H9 (cell line): ENCODE data around the gene TP53INP2. TPM values are rescaled to one million over a fixed set of nuclear protein-coding genes. Genes with fewer than 3 reads are reported as not detected.

Source experiments
- DNase-seq: peaks from one replicate; pipeline ENCODE4 v3.0.0-alpha.2; 2017
- H2AFZ ChIP-seq: one replicate; pipeline ENCODE4 v1.6.1; 2013; ENCODE audit warnings: mild to moderate bottlenecking, low read length, control low read depth, moderate library complexity
- H2AK5ac ChIP-seq: 2 replicates; pipeline ENCODE4 v1.6.1; 2013; ENCODE audit warnings: low read length, control low read depth, mixed read lengths; ENCODE audit not compliant: insufficient read length
- H2BK120ac ChIP-seq: one replicate; pipeline ENCODE4 v1.6.1; 2013; ENCODE audit warnings: low read depth, mild to moderate bottlenecking, low read length, control low read depth, inconsistent platforms; ENCODE audit not compliant: poor library complexity, severe bottlenecking
- H2BK12ac ChIP-seq: 2 replicates; pipeline ENCODE4 v1.6.1; 2013; ENCODE audit warnings: low read length, control low read depth, mixed read lengths, low read depth; ENCODE audit not compliant: insufficient read length
- H2BK15ac ChIP-seq: 2 replicates; pipeline ENCODE4 v1.6.1; 2013; ENCODE audit warnings: low read depth, low read length, control low read depth
- H2BK20ac ChIP-seq: one replicate; pipeline ENCODE4 v1.6.1; 2013; ENCODE audit warnings: low read depth, mild to moderate bottlenecking, low read length, control low read depth, inconsistent platforms; ENCODE audit not compliant: poor library complexity, severe bottlenecking
- H2BK5ac ChIP-seq: 2 replicates; pipeline ENCODE4 v1.6.1; 2013; ENCODE audit warnings: low read length, control low read depth, mixed read lengths; ENCODE audit not compliant: insufficient read length
- H3K14ac ChIP-seq: 2 replicates; pipeline ENCODE4 v1.6.1; 2013; ENCODE audit warnings: low read length, control low read depth; ENCODE audit not compliant: insufficient read depth
- H3K18ac ChIP-seq: 2 replicates; pipeline ENCODE4 v1.6.1; 2013; ENCODE audit warnings: low read depth, mild to moderate bottlenecking, mixed read lengths, low read length, control low read depth; ENCODE audit not compliant: insufficient read length
- H3K23ac ChIP-seq: 2 replicates; pipeline ENCODE4 v1.6.1; 2013; ENCODE audit warnings: low read length, control low read depth, mixed read lengths, low read depth; ENCODE audit not compliant: insufficient read length
- H3K23me2 ChIP-seq: 2 replicates; pipeline ENCODE4 v1.6.1; 2013; ENCODE audit warnings: low read depth, mild to moderate bottlenecking, mixed read lengths, low read length, control low read depth; ENCODE audit not compliant: insufficient read length, poor library complexity, severe bottlenecking
- H3K27ac ChIP-seq: 2 replicates; pipeline ENCODE4 v1.5.1; 2013; ENCODE audit warnings: low read length, control low read depth, mixed read lengths, low read depth; ENCODE audit not compliant: insufficient read length
- H3K27me3 ChIP-seq: 2 replicates; pipeline ENCODE4 v1.6.1; 2013; ENCODE audit warnings: low read length, control low read depth, inconsistent platforms; ENCODE audit not compliant: insufficient read depth
- H3K4ac ChIP-seq: 2 replicates; pipeline ENCODE4 v1.6.1; 2013; ENCODE audit warnings: low read depth, mild to moderate bottlenecking, control low read depth, inconsistent platforms, low read length, moderate library complexity
- H3K4me1 ChIP-seq: 2 replicates; pipeline ENCODE4 v1.6.1; 2013; ENCODE audit warnings: low read length, control low read depth, inconsistent platforms; ENCODE audit not compliant: insufficient read depth
- H3K4me2 ChIP-seq: 2 replicates; pipeline ENCODE4 v1.6.1; 2013; ENCODE audit warnings: low read length, control low read depth, mixed read lengths; ENCODE audit not compliant: insufficient read length, insufficient read depth
- H3K56ac ChIP-seq: 2 replicates; pipeline ENCODE4 v1.6.1; 2013; ENCODE audit warnings: low read depth, mild to moderate bottlenecking, mixed read lengths, low read length, control low read depth; ENCODE audit not compliant: insufficient read length
- H3K79me1 ChIP-seq: 2 replicates; pipeline ENCODE4 v1.6.1; 2013; ENCODE audit warnings: low read depth, mild to moderate bottlenecking, moderate library complexity, low read length, control low read depth, inconsistent platforms; ENCODE audit not compliant: insufficient read depth, poor library complexity, severe bottlenecking
- H3K79me2 ChIP-seq: 2 replicates; pipeline ENCODE4 v1.6.1; 2013; ENCODE audit warnings: low read length, control low read depth, inconsistent platforms; ENCODE audit not compliant: insufficient read depth
- H3K9ac ChIP-seq: 2 replicates; pipeline ENCODE4 v1.6.1; 2013; ENCODE audit warnings: low read length, control low read depth, mixed read lengths; ENCODE audit not compliant: insufficient read length; ENCODE audit errors: extremely low read depth
- H3K9me3 ChIP-seq: one replicate; pipeline ENCODE4 v1.6.1; 2013; ENCODE audit warnings: low read depth, low read length, inconsistent platforms; ENCODE audit not compliant: control insufficient read depth
- H3T11ph ChIP-seq: one replicate; pipeline ENCODE4 v1.6.1; 2013; ENCODE audit warnings: mild to moderate bottlenecking, low read length, control low read depth, inconsistent platforms
- H4K20me1 ChIP-seq: one replicate; pipeline ENCODE4 v1.6.1; 2013; ENCODE audit not compliant: control insufficient read depth, insufficient read length, insufficient read depth
- H4K5ac ChIP-seq: 2 replicates; pipeline ENCODE4 v1.6.1; 2013; ENCODE audit warnings: low read depth, mild to moderate bottlenecking, mixed read lengths, low read length, control low read depth; ENCODE audit not compliant: insufficient read length
- H4K8ac ChIP-seq: replicated peaks from 2 replicates; pipeline ENCODE4 v1.6.1; 2013; ENCODE audit warnings: low read length, control low read depth, mixed read lengths, low read depth; ENCODE audit not compliant: insufficient read length
- H4K91ac ChIP-seq: 2 replicates; pipeline ENCODE4 v1.6.1; 2013; ENCODE audit warnings: low read depth, mild to moderate bottlenecking, moderate library complexity, mixed read lengths, low read length, control low read depth; ENCODE audit not compliant: insufficient read length
- H3K27ac Mint-ChIP-seq, 3 experiments: 2 replicates in 2 of 3; 3 replicates in 1 of 3; pipeline ENCODE4 v1.8.0; 2020 to 2021; ENCODE audit warnings: mixed read lengths in 3 of 3, mild to moderate bottlenecking in 1 of 3, moderate library complexity in 1 of 3
- H3K27me3 Mint-ChIP-seq: 2 replicates; pipeline ENCODE4 v1.8.0; 2021; ENCODE audit warnings: low read depth, mild to moderate bottlenecking, moderate library complexity, mixed read lengths
- H3K36me3 Mint-ChIP-seq, 3 experiments: 2 replicates in 2 of 3; 3 replicates in 1 of 3; pipeline ENCODE4 v1.8.0; 2020 to 2021; ENCODE audit warnings: low read depth in 3 of 3, mixed read lengths in 3 of 3; ENCODE audit not compliant: insufficient read depth in 1 of 3
- H3K4me1 Mint-ChIP-seq, 2 experiments: 2 replicates each; pipeline ENCODE4 v1.8.0; 2020; ENCODE audit warnings: mixed read lengths in 2 of 2
- H3K4me3 Mint-ChIP-seq, 2 experiments: 2 replicates in 1 of 2; 3 replicates in 1 of 2; pipeline ENCODE4 v1.8.0; 2020 to 2021; ENCODE audit warnings: mild to moderate bottlenecking in 2 of 2, mixed read lengths in 2 of 2, moderate library complexity in 1 of 2
- H3K9me3 Mint-ChIP-seq, 2 experiments: 2 replicates in 1 of 2; 3 replicates in 1 of 2; pipeline ENCODE4 v1.8.0; 2020; ENCODE audit warnings: mild to moderate bottlenecking in 2 of 2, mixed read lengths in 2 of 2, moderate library complexity in 1 of 2
- WGBS: extraction: QIAGEN DNeasy Blood & Tissue Kit; methylation state at CpG from one replicate; pipeline ENCODE4 v1.1.7; 2013; ENCODE audit warnings: missing lambda C conversion rate, low lambda C conversion rate, mixed read lengths; ENCODE audit not compliant: insufficient read length; ENCODE audit errors: extremely low coverage; 5-methylcytosine and 5-hydroxymethylcytosine counted together
- total RNA-seq: library from RNA; stranded (reverse); gene quantifications from 2 replicates; pipeline ENCODE4 v1.2.1, GENCODE V29; 2021
- TF ChIP-seq, protein P1 (sequence below): fragments of 200-600 bp; sonication (generic); conservative IDR thresholded peaks from 3 replicates; pipeline ENCODE4 v1.8.0; 2021; ENCODE audit warnings: antibody characterized with exemption, mild to moderate bottlenecking

The TP53INP2 gene
- total RNA-seq, 1 experiment from 2014 or later: 8.0 TPM

GRCh38 chr20:34744340-34744739 lies 40.2 kb downstream of the TP53INP2 start:
- no peak for DNase-seq
- H3T11ph ChIP-seq: no peak overlapping the region
- no peak overlapping the region for H2BK120ac ChIP-seq
- H3K9me3 ChIP-seq: no peaks in the 10 kb centered on the region
- H4K8ac ChIP-seq: no peak overlapping the region
- Mint-ChIP-seq H3K4me1 (no peaks in the 10 kb centered on the region), H3K36me3 (peaks cover 0 to 40% (median 12%) of the 10 kb centered on the region in 3 experiments; a peak in 5 of 7 replicates), H3K9me3 (no peaks in the 10 kb centered on the region), H3K4me3 (no peak overlapping the region), H3K27ac (no peak overlapping the region), H3K27me3 (no peaks in the 10 kb centered on the region)
- no CpG with 5 or more reads among the region's 3 CpGs for WGBS
- H4K91ac ChIP-seq: no peak overlapping the region
- TF ChIP-seq, protein P1, sequence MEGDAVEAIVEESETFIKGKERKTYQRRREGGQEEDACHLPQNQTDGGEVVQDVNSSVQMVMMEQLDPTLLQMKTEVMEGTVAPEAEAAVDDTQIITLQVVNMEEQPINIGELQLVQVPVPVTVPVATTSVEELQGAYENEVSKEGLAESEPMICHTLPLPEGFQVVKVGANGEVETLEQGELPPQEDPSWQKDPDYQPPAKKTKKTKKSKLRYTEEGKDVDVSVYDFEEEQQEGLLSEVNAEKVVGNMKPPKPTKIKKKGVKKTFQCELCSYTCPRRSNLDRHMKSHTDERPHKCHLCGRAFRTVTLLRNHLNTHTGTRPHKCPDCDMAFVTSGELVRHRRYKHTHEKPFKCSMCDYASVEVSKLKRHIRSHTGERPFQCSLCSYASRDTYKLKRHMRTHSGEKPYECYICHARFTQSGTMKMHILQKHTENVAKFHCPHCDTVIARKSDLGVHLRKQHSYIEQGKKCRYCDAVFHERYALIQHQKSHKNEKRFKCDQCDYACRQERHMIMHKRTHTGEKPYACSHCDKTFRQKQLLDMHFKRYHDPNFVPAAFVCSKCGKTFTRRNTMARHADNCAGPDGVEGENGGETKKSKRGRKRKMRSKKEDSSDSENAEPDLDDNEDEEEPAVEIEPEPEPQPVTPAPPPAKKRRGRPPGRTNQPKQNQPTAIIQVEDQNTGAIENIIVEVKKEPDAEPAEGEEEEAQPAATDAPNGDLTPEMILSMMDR: no peak
- H2AK5ac ChIP-seq: no peak overlapping the region
- H3K56ac ChIP-seq: no peak overlapping the region
- no peak overlapping the region for H3K23ac ChIP-seq
- no peaks in the 10 kb centered on the region for H3K79me1 ChIP-seq
- no peaks in the 10 kb centered on the region for H4K20me1 ChIP-seq
- no peak overlapping the region for H3K9ac ChIP-seq
- H2BK15ac ChIP-seq: no peak overlapping the region
- no peak overlapping the region for H3K14ac ChIP-seq
- H3K79me2 ChIP-seq: no peaks in the 10 kb centered on the region
- H3K4ac ChIP-seq: no peak overlapping the region
- H2BK20ac ChIP-seq: no peak overlapping the region
- no peak overlapping the region for H2BK5ac ChIP-seq
- no peak overlapping the region for H3K4me2 ChIP-seq
- H3K18ac ChIP-seq: no peak overlapping the region
- H3K4me1 ChIP-seq: no peaks in the 10 kb centered on the region
- no peaks in the 10 kb centered on the region for H3K27me3 ChIP-seq
- no peak overlapping the region for H4K5ac ChIP-seq
- no peak overlapping the region for H2AFZ ChIP-seq
- no peak overlapping the region for H3K27ac ChIP-seq
- H2BK12ac ChIP-seq: no peak overlapping the region
- no peaks in the 10 kb centered on the region for H3K23me2 ChIP-seq
